SK-N-SH treated with all-trans-retinoic acid at 6 μM for 48 hours (cell line): ENCODE measurements around the gene ZMYM2.

ENCODE experiments used
- ARNTL ChIP-seq: fragments of 450-650 bp; formaldehyde crosslinking; IDR thresholded peaks from 2 replicates; pipeline ENCODE4 v1.5.0; 2020; ENCODE audit warnings: low read depth, mild to moderate bottlenecking, moderate library complexity, borderline replicate concordance
- BACH2 ChIP-seq: fragments of 250-450 bp; sonication (Bioruptor Pico); IDR thresholded peaks from 2 replicates; pipeline ENCODE4 v1.9.0; 2021; ENCODE audit warnings: mild to moderate bottlenecking, borderline replicate concordance
- CSDC2 ChIP-seq: fragments of 250-450 bp; sonication (Bioruptor Pico); IDR thresholded peaks from 2 replicates; pipeline ENCODE4 v1.5.0; 2020; ENCODE audit warnings: mild to moderate bottlenecking, moderate library complexity
- OSR1 ChIP-seq: fragments of 250-450 bp; sonication (Bioruptor Pico); IDR thresholded peaks from 2 replicates; pipeline ENCODE4 v1.8.0; 2022; ENCODE audit warnings: moderate library complexity, mild to moderate bottlenecking, inconsistent platforms
- PATZ1 ChIP-seq: fragments of 250-450 bp; sonication (Bioruptor Pico); IDR thresholded peaks from 2 replicates; pipeline ENCODE4 v1.8.0; 2020; ENCODE audit warnings: mild to moderate bottlenecking, moderate library complexity, borderline replicate concordance
- POU6F1 ChIP-seq: fragments of 250-450 bp; sonication (Bioruptor Pico); IDR thresholded peaks from 2 replicates; pipeline ENCODE4 v1.8.0; 2021; ENCODE audit warnings: low read depth, mild to moderate bottlenecking, moderate library complexity, borderline replicate concordance
- TOX ChIP-seq: fragments of 250-450 bp; sonication (Bioruptor Pico); IDR thresholded peaks from 2 replicates; pipeline ENCODE4 v1.8.0; 2021; ENCODE audit warnings: mild to moderate bottlenecking, moderate library complexity, borderline replicate concordance
- ZFP3 ChIP-seq: fragments of 250-450 bp; sonication (Bioruptor Pico); IDR thresholded peaks from 2 replicates; pipeline ENCODE4 v1.5.0; 2020; ENCODE audit warnings: mild to moderate bottlenecking, moderate library complexity
- ZNF565 ChIP-seq: fragments of 450-650 bp; formaldehyde crosslinking; conservative IDR thresholded peaks from 2 replicates; pipeline ENCODE4 v1.5.0; 2020; ENCODE audit warnings: low read depth, mild to moderate bottlenecking, moderate library complexity
- ZNF8 ChIP-seq: fragments of 450-650 bp; formaldehyde crosslinking; IDR thresholded peaks from 2 replicates; pipeline ENCODE4 v1.5.0; 2020; ENCODE audit warnings: mild to moderate bottlenecking, moderate library complexity

DNA sequence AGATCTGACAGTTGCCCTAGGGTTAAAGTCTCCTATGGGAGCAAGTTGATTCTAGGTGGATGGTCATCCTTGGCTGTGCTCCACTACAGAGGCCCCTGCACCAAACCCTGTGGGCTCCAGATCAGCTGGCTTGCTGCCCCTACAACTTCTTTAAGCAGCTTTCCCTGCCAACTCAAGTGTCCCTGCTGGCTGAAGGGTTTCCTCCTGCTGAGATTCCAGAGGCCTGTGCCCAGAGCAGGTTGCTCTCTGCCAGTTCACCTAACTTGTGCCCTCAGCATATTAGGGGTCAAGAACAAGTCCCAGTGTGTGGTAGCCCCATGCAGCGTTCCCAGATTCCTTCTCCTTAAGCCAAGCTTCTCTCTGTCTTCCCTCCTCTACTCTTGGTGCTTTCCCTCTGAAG is 85.6 kb downstream of the ZMYM2 start:
- TF ChIP-seq OSR1 = no peak
- TF ChIP-seq POU6F1 (CRISPR knock-in tag) = no peak
- TF ChIP-seq TOX = no peak
- no peak for TF ChIP-seq ZNF8 (CRISPR knock-in tag)
- TF ChIP-seq BACH2 (CRISPR knock-in tag) = no peak
- no peak for TF ChIP-seq ARNTL (CRISPR knock-in tag)
- no peak for TF ChIP-seq ZFP3 (CRISPR knock-in tag)
- TF ChIP-seq PATZ1 (CRISPR knock-in tag) = no peak
- no peak for TF ChIP-seq ZNF565 (CRISPR knock-in tag)
- TF ChIP-seq CSDC2 (CRISPR knock-in tag) = no peak
